Dermis microvascular lymphatic vessel endothelial cell (primary cell): ENCODE measurements around the gene RFC1. TPM values are rescaled to one million over a fixed set of nuclear protein-coding genes. Genes with fewer than 3 reads are reported as not detected.
"Not testable (repeated sequence)": the region's sequence is repeated elsewhere in the genome, so short reads cannot be mapped to it uniquely, and the experiment has no call there.

Experiments used
- DNase-seq, 2 donors: peaks; one replicate each; pipeline versions ENCODE4 v3.0.0 to v3.0.0-alpha.2; 2010; ENCODE audit warnings: low read depth in 2 of 2
- total RNA-seq: library from RNA; depleted of rRNA; stranded (reverse); fragments of >200 nt; gene quantifications from 2 replicates; pipeline ENCODE4 v1.2.1, GENCODE V29; 2014

Gene RFC1, protein sequence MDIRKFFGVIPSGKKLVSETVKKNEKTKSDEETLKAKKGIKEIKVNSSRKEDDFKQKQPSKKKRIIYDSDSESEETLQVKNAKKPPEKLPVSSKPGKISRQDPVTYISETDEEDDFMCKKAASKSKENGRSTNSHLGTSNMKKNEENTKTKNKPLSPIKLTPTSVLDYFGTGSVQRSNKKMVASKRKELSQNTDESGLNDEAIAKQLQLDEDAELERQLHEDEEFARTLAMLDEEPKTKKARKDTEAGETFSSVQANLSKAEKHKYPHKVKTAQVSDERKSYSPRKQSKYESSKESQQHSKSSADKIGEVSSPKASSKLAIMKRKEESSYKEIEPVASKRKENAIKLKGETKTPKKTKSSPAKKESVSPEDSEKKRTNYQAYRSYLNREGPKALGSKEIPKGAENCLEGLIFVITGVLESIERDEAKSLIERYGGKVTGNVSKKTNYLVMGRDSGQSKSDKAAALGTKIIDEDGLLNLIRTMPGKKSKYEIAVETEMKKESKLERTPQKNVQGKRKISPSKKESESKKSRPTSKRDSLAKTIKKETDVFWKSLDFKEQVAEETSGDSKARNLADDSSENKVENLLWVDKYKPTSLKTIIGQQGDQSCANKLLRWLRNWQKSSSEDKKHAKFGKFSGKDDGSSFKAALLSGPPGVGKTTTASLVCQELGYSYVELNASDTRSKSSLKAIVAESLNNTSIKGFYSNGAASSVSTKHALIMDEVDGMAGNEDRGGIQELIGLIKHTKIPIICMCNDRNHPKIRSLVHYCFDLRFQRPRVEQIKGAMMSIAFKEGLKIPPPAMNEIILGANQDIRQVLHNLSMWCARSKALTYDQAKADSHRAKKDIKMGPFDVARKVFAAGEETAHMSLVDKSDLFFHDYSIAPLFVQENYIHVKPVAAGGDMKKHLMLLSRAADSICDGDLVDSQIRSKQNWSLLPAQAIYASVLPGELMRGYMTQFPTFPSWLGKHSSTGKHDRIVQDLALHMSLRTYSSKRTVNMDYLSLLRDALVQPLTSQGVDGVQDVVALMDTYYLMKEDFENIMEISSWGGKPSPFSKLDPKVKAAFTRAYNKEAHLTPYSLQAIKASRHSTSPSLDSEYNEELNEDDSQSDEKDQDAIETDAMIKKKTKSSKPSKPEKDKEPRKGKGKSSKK
- total RNA-seq, result 47.6 and 50.8 TPM in 2 replicates

DNA sequence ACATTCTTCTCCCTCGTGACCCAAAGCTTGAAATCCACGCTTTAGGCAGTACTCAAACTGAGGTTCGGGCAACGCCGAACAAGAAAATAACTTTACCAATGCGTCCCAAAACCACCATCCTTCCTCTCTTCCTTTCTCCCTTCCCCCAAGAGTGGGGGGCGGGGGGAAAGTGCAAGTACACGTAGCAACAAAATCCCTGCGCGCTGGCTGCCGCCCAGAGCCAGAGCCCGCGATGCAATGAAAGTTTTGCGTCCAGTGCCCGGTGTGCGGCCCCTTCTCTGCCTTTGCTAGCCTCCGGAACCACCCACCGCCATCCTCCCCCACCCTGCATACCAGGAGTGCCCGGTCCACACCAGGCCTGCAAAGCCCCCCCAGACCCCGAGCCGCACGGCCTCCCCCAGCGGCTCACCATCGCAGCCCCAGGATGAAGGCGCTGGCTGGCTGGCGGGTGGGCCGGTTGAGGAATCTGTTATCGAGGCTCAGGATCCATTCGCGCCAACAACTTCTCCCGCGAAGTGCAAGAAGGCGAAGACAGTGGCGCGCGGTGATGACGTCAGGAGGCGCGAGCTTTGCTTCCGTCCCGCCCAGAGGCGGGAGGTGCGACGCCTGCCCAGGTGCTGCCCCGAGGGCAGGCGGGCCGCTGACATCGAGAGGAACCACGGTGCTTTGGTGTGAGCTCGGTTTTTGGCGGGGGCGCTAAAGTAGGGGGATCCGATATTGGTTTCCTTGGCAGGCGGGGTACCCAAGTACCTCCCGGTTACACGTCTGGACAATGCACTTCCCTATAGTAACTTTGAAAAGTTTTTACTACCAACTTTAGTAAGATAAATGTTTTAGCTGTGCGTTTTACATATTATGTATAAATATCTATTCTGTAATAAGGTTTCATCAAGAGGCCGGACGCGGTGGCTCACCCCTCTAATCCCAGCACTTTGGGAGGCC is at the start of gene RFC1:
RFC1 (minus strand) TSS at position 533 of the 942 bp plus-strand sequence; CDS start at position 412, 121 bp downstream.
- DNase-seq, result peak; percentile 81 to 92

- DNase-seq, result no peak
Measured at GRCh38 chr4:39415678-39416283, 49.6 kb upstream of the RFC1 start.

DNA sequence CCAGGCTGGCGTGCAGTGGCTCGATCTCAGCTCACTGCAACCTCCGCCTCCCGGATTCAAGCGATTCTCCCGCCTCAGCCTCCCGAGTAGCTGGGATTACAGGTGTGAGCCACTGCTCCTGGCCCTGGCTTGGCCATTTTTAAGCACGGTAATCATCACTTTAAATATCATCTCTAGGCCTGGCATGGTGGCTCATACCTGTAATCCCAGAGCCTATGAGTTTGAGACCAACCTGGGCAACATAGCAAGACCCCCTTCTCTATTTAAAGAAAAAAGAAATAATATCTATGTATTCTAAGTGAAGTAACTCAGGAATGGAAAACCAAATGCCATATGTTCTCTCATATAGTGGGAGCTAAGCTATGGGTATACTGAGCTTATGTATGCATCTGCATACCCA is 45.4 kb upstream of the RFC1 start:
- DNase-seq, result not testable (repeated sequence)

GRCh38 chr4:39410415-39410814 is 44.3 kb upstream of the RFC1 start:
- peak in 1 of 2 donors; percentile 8 for DNase-seq

- no peak for DNase-seq
Measured at GRCh38 chr4:39407584-39407885, 41.4 kb upstream of the RFC1 start.

- no peak for DNase-seq
Measured at GRCh38 chr4:39406763-39407583, 40.8 kb upstream of the RFC1 start, which contains the start of gene KLB. TSS of gene KLB (plus strand) at chr4:39406930. CDS start at chr4:39406950, 20 bp downstream.

GRCh38 chr4:39401640-39402039 is 35.5 kb upstream of the RFC1 start:
- DNase-seq, result not testable (repeated sequence)

- DNase-seq, result no peak
Measured at GRCh38 chr4:39394706-39395105, 28.5 kb upstream of the RFC1 start.

GRCh38 chr4:39390603-39391002 is 24.4 kb upstream of the RFC1 start:
- peak in 1 of 2 donors; percentile 9 for DNase-seq

DNA sequence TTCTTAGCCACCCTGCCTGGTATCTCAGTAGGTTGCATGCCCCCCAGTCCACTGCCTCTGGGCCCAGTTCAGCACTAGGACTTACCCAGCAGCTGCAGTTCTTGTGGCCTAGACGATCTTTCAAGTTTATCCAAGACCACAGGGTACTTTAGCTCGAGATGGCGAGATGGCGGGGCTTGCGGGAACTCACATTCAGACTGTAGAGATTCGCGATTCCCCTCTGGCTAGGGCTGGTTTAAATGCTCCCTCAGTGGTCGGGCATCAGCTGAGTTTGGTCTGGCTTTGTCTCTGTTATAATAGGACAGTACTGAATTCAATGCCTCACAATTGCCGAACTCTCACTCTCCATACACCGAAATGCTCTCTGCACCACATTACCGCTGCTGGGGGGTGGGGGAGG is 18.4 kb upstream of the RFC1 start:
- no peak for DNase-seq

DNA sequence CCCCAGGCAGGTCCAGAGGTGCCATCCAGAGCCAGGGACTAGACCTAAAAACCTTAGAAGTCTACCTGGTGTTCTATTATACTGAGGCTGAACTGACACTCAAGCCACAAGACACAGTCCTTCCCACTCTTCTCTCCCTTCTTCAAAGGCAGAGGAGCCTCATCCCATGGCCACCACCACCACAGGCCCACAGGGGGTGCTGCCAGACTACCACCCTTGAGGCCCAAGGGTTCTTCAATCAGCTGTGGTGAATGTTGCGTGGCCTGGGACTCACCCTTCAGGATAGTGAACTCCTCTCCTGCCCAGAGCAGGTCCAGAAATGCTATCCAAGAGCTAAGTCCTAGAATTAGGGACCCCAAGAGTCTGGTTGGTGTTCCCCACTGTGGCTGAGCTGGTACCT is 17.5 kb upstream of the RFC1 start:
- DNase-seq, result no peak

DNA sequence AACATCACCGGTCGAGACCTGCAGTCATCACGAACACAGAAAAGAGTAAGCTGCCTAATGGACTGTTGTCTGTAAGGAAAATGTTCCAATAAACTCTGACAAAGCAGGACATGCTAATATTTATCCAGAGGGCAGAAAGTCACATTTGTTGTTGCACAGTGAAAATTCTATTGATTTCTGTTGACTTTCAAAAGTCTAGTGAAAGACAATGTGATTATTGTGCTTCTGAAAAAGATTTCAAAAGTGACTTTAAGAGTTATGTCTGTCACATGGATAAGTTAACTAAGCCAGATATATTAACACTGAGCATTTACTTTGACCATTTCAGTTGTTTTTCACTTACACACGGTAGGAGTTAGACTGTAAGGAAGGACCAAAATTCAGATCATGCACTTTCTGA is 9.3 kb upstream of the RFC1 start:
- no peak for DNase-seq

GRCh38 chr4:39371209-39371608 is 5.0 kb upstream of the RFC1 start:
- DNase-seq, result not testable (repeated sequence)

DNA sequence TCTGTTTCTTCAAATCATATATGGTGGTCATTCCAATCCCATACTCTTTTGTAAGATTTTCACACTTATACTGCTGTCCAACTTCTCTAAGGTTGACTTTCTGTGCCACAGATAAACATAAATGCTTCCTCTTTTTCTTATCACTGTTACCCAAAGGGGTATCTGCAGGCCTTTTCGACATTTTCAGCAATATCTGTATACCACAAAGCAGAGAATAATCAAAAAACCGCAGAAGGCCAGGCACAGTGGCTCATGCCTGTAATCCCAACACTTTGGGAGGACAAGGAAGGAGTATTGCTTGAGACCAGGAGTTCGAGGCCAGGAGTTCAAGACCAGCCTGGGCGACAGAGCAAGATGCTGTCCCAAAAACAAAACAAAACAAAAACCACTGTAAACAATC is 3.1 kb upstream of the RFC1 start:
- no peak for DNase-seq

GRCh38 chr4:39367166-39367565 is 1.0 kb upstream of the RFC1 start:
- no peak for DNase-seq

- DNase-seq, result no peak
Measured at GRCh38 chr4:39365360-39365759, 802 bp downstream of the RFC1 start.

DNA sequence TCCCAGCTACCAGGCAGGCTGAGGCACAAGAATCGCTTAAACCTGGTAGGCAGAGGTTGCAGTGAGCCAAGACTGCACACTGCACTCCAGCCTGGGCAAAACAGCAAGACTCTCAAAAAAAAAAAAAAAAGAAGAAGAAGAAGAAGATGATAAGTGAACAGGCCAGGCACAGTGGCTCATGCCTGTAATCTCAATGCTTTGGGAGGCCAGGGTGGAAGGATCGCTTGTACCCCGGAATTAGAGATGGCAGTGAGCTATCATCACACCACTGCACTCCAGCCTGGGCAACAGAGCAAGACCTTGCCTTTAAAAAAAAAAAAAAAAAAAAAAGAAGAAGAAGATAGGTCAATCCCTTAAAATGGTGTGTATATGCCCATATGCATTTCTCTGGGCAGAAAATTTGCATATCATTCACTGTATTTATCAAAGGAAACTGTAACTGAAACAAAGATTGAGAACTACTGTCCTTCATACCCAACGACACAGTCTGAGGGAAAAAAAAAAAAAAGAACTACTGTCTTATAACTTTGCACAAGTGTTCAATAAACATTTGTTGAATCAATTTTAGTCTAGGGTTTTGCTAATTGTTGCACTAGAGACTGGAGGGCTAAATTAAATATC is 2.3 kb downstream of the RFC1 start:
- no peak for DNase-seq

GRCh38 chr4:39362827-39363226 is 3.3 kb downstream of the RFC1 start:
- no peak for DNase-seq

DNA sequence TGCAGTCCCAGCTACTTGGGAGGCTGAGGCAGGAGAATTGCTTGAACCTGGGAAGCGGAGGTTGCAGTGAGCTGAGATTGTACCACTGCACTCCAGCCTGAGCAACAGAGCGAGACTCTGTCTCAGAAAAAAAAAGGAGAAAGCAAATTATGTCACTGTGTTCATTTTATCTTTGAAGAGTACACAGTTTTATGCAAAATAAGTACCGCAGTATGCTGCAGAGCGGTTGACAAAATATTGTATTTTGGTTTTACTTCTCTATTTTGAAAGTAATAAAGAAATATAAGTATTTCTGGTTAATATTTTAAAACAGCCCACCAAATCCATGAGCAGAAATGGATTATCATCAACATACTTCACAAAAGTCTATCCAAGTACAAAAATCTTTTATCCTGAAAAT is 5.6 kb downstream of the RFC1 start:
- not testable (repeated sequence) for DNase-seq
